HG02759 (cell line): ENCODE data around the gene CCDC148.

ENCODE experiments used
- ATAC-seq: cut with Tn5 transposase; IDR thresholded peaks from one replicate; pipeline ENCODE4 v1.9.1; 2021; ENCODE audit warnings: mild to moderate bottlenecking, moderate library complexity; ENCODE audit not compliant: unreplicated experiment

The CCDC148 gene

GRCh38 chr2:158184001-158184400, 272.6 kb downstream of the CCDC148 start:
- no peak for ATAC-seq

DNA sequence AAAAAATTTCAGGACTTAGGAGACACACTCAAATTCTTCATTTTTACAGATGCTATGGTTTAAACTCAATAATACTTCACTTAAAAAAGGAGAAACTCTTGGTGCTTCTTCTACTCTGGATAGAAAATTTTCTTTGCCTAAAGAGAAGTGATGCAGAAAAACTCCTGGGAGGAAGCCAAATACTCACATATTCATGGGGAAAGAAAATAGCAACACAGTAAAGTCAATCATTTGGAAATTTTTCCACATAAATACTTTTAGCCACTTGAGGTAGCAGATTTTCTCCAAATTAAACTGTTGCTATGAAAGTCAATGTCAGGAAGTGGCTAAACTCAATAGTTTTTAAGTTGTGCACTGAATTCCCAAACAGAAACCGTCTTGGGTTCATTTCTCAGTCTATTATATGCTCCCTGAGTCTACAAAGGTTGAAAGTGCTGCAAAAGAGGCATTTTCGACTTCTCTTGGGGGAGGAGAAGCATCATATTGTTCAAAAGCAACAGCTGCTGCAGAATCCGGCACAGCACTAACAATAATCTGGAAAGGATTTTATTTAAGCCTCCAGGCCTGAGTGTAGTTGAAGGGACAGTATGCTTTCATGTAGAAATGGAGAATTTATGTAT, 273.8 kb downstream of the CCDC148 start:
- ATAC-seq = no peak

DNA sequence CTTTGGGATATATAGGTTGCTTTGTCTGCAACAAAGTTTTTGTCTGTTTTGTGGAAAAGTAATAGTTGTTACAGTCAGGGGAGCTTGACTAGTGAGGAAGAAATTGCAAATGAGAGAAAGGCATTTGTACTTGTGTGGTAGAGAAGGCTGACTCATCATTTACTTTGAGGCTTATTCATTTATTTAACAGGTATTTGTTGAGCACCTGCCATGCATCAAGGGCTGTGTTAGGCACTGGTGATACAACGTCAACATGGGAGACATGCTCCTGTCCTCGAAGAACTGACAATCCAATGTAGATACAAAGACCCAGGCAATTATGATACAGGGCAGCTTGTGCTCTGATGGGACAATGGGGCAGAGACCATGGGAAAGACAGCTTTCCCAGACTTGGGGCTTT, 275.4 kb downstream of the CCDC148 start:
- ATAC-seq = no peak

GRCh38 chr2:158179660-158180059, 276.9 kb downstream of the CCDC148 start:
- no peak for ATAC-seq

DNA sequence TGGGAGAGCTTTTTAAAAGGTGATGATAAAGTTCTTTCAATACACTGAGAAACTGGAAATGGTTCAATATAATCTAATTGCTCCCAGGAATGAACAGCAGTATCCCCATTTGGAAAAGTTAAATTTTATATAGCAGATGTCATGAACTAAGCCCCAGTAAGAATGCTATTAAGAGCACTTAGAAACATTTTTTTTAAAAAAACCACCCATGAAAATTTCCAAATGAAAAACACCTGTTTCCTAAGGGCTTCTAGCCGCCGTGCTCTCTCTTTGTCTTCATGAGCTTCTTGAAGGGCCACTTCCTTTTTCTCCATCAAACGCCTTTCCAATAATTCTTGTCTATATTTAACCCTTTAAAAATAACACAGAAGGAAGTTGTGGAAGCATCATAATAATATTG, 277.9 kb downstream of the CCDC148 start:
- no peak for ATAC-seq

DNA sequence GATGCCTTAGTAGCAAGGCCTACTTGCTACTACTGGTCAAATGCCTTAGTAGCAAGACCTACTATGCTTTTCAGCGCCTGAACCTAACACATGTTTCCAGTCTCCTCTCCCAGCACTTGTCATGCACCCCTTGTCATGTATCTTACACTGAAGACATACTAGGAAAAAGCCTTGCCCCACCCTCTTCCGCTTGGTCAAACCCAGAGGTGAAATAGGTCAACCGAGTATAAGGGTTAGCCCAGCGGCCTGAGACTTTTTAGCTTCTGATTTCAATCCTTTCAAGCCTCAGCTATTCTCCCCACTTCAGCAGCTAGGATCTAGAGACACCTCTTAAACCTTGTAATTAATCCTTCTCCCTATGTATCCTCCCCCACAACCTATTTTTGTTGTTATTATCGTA, 281.6 kb downstream of the CCDC148 start:
- ATAC-seq = no peak

DNA sequence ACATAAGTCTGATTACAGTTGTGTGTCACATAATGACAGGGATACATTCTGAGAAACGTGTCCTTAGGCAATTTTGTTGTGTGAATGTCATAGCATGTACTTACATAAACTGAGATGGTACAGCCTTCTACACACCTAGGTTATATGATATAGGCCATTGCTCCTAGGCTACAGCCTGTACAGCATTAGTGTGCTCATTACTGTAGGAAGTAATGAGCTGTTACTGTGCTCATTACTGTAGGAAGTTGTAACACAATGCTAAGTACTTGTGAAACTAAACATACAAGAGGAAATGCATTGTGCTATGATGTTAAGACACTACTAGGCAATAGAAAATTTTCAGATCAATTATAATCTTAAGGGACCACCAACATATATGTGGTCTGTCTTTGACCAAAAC, 282.1 kb downstream of the CCDC148 start:
- no peak for ATAC-seq

- no peak for ATAC-seq
Measured at GRCh38 chr2:158172719-158173118, 283.8 kb downstream of the CCDC148 start.

GRCh38 chr2:158154596-158154995, 302.0 kb downstream of the CCDC148 start:
- no peak for ATAC-seq

DNA sequence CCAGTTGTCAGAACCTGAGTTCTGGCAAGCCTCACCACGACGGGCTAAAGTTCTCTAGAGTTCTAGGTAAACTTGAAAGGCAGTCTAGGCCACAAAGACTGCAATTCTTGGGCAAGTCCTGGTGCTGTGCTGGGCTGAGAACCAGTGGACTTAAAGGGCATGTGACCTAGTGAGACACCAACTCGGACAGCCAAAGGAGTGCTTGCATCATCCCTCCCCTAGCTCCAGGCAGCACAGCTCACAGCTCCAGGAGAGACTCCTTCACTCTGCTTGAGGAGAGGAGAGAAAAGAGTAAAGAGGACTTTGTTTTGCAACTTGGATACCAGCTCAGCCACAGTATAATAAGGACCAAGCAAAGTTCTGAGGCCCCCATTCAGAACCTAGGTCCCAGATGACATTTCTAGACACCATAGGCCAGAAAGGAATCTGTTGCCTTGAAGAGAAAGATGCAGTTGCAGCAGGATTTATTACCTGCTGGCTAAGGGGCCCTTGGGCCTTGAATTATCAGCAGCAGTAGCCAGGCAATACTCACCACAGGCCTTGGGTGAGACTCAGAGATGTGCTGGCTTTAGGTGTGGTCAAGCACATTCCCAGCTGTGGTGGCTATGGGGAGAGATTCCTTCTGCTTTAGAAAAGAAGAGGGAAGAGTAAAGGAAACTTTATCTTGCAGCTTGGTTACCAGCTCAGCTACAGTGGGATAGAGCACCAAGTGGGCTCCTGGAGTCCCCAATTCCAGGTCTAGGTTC, 303.1 kb downstream of the CCDC148 start:
- no peak for ATAC-seq

GRCh38 chr2:158144914-158145625, 311.5 kb downstream of the CCDC148 start:
- ATAC-seq = no peak

GRCh38 chr2:158143703-158144360, 312.7 kb downstream of the CCDC148 start:
- no peak for ATAC-seq

DNA sequence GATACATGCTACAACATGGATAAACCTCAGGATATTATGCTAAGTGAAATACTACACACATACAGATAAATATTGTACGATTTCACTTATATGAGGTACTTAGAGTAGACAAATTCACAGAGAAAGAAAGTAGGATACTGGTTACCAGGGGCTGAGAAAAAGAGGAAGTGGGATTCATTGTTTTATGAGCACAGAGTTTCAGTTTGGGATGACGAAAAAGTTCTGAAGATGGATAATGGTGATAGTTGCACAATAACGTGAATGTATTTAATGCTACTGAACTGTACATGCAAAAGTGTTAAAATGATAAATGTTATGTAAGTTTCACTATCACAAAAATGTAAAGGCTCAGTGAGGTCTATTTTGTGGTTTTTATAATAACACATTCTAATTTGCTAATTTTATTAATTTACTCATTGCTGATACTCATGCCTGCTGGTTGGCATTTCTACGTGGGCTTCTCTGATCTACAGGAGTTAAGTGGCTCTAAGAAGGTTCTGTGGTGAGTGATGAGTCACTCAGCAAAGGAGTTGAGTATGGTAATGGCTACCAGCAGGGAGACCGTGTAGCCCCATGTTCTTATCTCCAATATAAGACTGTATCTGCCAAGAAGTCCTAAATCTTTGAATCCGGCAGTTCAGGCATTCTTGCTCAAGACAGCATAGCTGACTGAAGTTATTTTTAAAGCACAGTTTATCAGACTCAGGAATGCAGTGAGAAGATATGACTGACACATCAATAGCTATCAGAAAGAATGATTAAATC, 313.8 kb downstream of the CCDC148 start:
- ATAC-seq = no peak

DNA sequence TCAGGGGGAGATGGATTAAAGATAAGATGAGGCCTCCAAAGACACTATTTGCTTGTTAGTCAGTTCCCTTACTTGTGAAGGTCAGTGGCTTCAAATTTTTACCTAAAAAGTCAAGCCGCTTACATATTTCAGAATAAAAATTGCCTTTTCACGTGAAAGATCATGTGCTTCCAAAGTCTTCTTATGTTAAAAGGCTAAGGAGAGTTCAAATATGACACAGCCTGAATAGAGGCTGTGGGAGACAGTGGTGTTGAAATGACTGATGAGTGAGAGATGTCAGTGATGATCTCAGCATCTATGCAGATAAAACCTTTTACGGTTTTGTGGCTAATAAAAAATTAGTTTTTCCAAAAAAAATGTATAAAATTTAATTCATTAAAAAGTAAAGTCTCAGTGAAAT, 314.4 kb downstream of the CCDC148 start:
- ATAC-seq = no peak

GRCh38 chr2:158140201-158140600, 316.4 kb downstream of the CCDC148 start:
- ATAC-seq = no peak

DNA sequence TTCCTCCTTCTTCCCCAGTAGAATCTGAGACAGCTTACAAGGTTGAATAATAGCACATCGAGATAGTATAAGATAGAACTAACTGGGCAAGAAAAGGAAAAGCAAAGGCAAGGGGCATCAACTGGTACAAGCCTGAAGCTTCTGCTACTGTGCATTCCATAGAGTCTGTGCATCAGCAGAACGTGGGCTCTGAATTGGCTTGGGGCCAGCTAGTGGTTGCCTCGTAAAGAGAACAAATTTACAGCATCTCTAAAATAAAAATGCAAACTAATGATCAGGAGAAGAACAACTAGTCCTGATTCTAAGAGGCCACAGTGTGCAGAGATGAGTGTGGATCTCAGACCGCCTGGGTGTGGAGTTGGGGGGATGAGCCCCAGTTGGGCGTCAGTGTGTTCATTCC, 318.3 kb downstream of the CCDC148 start:
- ATAC-seq = no peak

DNA sequence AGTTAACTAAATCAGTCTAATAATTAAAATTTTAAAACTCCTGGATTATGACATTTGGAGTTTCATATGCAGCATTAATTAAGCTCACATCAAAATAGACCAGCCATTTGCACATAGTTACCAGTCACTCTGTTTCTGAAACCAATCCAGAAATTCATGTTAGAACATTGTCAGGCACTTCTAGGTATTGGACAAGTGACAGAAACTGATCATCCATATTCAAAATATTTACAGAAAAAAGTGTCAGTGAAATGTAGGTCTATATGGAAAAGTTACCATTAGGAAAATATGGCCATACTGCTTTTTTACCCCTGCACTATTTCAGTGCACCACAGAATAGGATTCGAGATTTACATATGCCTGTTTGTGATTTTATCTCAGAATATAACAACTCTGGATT, 321.5 kb downstream of the CCDC148 start:
- no peak for ATAC-seq

DNA sequence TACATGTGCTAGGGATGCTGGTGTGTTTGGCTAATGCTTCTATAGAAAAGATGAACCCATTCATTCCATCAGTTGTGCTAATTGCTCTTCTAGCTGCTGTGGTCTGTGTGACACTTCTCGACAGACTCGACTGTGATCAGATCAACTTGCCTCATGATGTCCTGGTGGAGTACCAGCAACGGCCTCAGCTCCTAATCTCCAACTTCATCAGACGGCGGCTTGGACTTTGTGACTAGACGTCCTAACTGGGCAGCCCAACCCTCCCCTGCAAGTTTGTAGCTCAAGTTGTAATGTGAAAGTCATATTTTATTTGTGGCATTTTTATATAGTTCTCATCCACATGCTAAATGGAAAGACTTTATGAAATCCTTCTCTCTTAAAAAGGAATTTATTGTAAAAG, 321.9 kb downstream of the CCDC148 start:
- no peak for ATAC-seq

DNA sequence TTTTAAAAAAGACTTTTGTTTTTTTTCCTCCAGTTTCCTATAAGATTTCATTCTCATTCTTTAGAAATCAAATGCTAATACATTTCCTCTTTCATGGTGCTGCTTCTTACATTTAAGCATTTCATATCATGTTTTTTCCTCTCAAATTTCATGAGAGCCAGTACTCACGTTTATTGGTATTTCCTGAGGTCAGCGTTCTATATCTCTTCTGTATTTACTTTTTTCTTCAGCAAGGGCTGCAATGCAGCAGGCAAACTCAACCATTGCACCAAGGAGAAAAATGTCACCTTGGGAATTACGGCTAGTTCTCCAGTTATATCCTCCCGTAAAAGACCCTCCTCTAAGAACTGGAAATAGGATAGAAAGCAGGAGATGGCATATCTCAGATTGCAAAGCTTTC, 322.5 kb downstream of the CCDC148 start:
- ATAC-seq = no peak

DNA sequence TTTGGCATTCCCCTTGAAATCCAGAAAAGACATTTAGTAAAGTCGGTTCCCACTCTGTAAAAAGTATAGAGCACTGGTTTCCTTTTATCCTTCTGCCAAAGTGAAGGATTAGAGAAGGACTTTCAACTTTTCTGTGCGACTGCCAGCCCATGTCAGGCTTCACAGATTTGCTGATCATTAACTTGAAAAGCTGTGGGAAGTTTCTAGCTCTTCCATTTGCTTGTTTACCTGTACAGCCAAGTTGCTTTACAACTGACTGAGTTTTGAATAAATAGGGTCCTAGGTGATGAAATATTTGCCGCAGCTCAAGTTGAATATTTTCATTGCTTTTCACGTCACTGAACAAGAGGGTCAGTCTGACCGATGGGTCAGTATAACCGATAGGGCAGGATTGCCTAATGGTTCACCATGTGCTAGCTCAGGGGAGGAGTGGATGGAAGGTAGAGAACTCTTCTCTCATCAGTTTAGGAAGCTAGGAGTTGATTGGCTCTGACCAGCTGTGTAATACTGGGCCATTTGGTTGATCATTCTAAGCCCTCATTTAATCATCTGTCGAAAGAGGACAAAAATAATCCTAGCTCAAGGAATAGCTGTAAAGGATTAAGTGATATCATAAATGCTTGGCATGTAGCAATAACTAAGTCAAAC, 324.5 kb downstream of the CCDC148 start:
- no peak for ATAC-seq
